ENCODE results near the gene RASGRF1.

DNA sequence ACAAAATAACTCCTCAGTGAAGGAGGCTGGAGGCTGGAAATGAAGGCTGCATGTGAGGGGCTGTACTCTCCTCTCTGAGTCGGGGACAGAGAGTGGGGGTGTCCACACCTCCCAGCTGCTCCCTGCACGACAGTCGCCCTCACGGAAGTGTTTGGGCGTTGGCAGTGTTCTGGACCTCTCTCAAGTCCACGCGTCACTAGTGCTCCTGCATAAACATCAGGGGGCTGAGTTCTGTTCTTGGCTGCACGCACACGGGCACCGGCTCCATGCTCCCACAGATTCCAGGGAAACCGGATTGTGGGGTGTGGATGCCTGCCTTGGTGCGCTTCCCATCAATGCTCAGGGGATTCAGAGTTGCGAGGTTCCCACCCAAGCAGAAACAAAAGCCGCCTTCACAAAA is 7.4 kb downstream of the RASGRF1 start:
- TF ChIP-seq EZH2 (IDR thresholded peaks at IDR 0.05) (no peak), POLR2AphosphoS5 (IDR thresholded peaks at IDR 0.05; ENCODE audit: borderline replicate concordance, low read depth, low read length) (no peak), FOXP2 (optimal IDR thresholded peaks at IDR 0.05; ENCODE audit: control extremely low read depth, extremely low read length, insufficient read depth) (no peak)

All from SK-N-MC (cell line).